ENCODE measurements around the gene SIMC1. TPM values are rescaled to one million over a fixed set of nuclear protein-coding genes. Genes with fewer than 3 reads are reported as not detected.

SIMC1 gene
- total RNA-seq, 4 donors from 2014 or later, result 9.0 to 20.2 (median 13.1) TPM

DNA sequence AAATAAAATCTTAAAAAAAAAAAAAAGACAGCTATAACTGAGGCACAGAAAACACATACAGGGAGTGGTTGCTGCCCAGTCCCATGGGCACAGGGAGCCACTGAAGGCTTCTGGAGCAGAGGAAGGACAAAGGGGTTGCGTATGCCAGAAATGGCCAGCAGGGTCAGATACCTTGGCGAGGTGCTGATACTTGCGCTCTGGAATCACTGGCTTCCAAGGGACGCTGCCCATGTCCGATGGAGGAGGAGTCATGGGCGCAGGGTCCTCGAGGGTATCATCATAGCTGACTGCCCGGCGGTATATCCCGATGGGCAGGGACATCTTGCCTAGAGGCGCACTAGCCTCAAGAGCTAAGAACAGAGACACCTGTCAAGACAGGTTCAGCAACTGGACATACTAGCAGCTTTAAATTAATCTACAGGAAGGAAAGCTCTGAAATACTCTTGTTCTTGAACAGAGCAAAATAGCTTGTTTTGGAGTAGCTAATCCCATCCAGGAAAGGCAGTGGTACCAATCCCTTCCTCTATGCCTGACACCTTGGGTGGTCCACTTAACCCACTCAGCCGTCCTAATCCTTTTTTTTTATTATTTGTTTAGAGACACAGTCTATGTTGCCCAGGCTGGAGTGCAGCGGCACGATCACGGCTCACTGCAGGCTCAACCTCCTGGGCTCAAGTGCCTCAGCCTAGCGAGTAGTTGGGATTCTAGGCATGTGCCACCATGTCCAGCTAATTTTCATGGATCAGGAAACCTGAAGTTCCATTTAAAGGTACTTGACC, 117.4 kb downstream of the SIMC1 start:
- intact Hi-C loops (cut with DNase I), result no loop called here
- Histone ChIP-seq H3K4me1 (peaks cover 8 to 26% of the 10 kb centered on the region in 2 donors), H3K36me3 (peaks cover 17 to 18% of the 10 kb centered on the region in 2 donors), H3K27me3 (no peaks in the 10 kb centered on the region), H3K4me3 (replicated peaks in 1 of 3) (no peak overlapping the region), H3K9me3 (no peaks in the 10 kb centered on the region), H3K27ac (no peak overlapping the region)
- DNase-seq, result peak; percentile 64 to 66
- WGBS, 2 donors, result 68 to 81% methylated on average over 16 of the region's 16 CpGs
- TF ChIP-seq, protein P1, sequence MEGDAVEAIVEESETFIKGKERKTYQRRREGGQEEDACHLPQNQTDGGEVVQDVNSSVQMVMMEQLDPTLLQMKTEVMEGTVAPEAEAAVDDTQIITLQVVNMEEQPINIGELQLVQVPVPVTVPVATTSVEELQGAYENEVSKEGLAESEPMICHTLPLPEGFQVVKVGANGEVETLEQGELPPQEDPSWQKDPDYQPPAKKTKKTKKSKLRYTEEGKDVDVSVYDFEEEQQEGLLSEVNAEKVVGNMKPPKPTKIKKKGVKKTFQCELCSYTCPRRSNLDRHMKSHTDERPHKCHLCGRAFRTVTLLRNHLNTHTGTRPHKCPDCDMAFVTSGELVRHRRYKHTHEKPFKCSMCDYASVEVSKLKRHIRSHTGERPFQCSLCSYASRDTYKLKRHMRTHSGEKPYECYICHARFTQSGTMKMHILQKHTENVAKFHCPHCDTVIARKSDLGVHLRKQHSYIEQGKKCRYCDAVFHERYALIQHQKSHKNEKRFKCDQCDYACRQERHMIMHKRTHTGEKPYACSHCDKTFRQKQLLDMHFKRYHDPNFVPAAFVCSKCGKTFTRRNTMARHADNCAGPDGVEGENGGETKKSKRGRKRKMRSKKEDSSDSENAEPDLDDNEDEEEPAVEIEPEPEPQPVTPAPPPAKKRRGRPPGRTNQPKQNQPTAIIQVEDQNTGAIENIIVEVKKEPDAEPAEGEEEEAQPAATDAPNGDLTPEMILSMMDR (IDR thresholded peaks at IDR 0.05), result no peak
- TF ChIP-seq POLR2A (IDR thresholded peaks at IDR 0.05), result no peak

DNA sequence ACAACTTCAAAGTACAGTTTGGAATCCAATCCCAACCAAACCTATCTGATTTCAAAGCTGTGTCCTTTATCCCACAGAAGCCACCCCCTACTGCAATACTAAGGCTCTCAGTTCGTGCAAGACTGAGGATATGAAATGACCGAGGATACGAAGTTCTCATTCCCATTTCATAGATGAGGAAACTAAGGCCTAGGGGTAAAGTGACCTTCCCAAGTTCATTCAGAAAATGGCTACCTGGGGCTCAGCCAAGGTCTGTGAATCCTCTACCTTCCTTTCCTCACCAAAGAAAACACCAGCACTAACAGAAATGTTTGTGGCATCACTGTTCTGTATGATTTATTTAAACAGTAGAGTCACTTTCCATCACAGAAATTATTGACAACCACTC, 117.9 kb downstream of the SIMC1 start:
- no peak for TF ChIP-seq POLR2A (IDR thresholded peaks at IDR 0.05)
- TF ChIP-seq, protein P1 (IDR thresholded peaks at IDR 0.05), result no peak
- peaks cover 11 to 24% of the 10 kb centered on the region in 2 donors for H3K4me1 ChIP-seq
- no peak overlapping the region for H3K27ac ChIP-seq
- H3K36me3 ChIP-seq, result peaks cover 17 to 18% of the 10 kb centered on the region in 2 donors
- H3K4me3 ChIP-seq (replicated peaks in 1 of 3), result no peak overlapping the region
- intact Hi-C loops (cut with DNase I), result no loop called here
- DNase-seq, result no peak
- H3K27me3 ChIP-seq, result no peaks in the 10 kb centered on the region
- H3K9me3 ChIP-seq, result no peaks in the 10 kb centered on the region
- 59 to 63% methylated on average over 3 of the region's 3 CpGs for WGBS, 2 donors

DNA sequence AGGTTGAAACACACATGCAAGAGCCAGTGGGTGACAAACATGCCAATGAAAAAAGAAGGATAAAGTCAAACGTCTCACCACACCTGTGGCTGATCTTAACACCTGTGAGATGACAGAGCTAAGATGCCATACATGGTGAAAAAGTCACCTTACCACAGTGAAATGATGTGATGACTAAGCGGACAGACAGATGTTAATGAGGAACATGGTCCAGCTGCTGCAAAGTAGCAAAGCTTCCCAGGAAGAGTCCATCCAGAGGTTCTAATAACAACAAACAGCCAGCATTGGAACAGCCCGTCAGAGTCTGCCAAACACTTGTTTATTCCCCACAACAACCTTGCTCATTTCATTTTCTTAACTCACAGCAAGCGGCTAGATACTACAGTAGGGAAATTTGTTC, 121.4 kb downstream of the SIMC1 start:
- intact Hi-C loops (cut with DNase I), result no loop called here
- TF ChIP-seq POLR2A (IDR thresholded peaks at IDR 0.05), result no peak
- TF ChIP-seq, protein P1 (IDR thresholded peaks at IDR 0.05), result no peak
- Histone ChIP-seq H3K4me3 (replicated peaks in 1 of 3) (no peak overlapping the region), H3K9me3 (no peaks in the 10 kb centered on the region), H3K27me3 (no peaks in the 10 kb centered on the region), H3K27ac (no peak overlapping the region), H3K4me1 (peaks cover 11 to 25% of the 10 kb centered on the region in 2 donors), H3K36me3 (peaks cover 3% of the 10 kb centered on the region in 2 donors)
- no peak for DNase-seq
- 75 to 77% methylated on average over 4 of the region's 4 CpGs for whole genome bisulfite sequencing, 2 donors

DNA sequence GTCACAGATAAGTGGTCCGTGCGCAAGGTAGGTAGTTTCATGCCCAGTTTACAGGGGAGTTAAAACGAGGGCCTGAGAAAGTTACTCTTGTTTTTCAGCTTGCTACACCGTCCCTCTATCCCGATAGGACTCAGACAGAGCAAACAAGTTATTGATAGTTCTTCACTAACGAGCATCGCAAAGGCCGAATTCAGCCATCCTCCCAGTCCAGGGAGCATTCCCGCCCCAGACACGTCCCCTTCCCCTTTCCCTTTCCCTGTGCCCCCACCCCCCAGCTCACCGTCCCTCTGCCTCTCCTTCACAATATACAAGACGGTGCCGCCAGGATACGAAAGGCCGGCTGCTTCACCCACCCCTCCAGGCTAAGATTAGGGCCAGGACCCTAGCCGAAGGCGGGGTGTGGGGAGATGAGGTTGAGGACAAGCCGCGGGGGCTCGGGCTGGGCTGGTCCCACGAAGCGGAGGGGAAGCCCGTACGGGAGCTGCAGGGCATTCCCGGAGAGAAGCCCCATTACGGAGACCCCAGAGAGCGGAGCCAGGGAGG, 122.7 kb downstream of the SIMC1 start:
- peak overlapping the region; percentile 57 to 99 (median 97) for H3K4me3 ChIP-seq (replicated peaks in 1 of 3)
- 2 to 4% methylated on average over 16 to 27 of the region's 27 CpGs for WGBS, 2 donors
- peaks cover 14 to 25% of the 10 kb centered on the region in 2 donors for H3K4me1 ChIP-seq
- H3K27me3 ChIP-seq, result no peaks in the 10 kb centered on the region
- H3K9me3 ChIP-seq, result no peaks in the 10 kb centered on the region
- intact Hi-C loops (cut with DNase I), result no loop called here
- peaks cover 0 to 3% of the 10 kb centered on the region in 2 donors for H3K36me3 ChIP-seq
- TF ChIP-seq, protein P1 (IDR thresholded peaks at IDR 0.05), result no peak
- no peak for TF ChIP-seq POLR2A (IDR thresholded peaks at IDR 0.05)
- DNase-seq, result peak; percentile 15
- peak overlapping the region in 2 of 3 donors; percentile 25 to 69 for H3K27ac ChIP-seq
